Testis (tissue), 3 donors: ENCODE measurements around the gene SERHL2. TPM values are rescaled to one million over a fixed set of nuclear protein-coding genes. Genes with fewer than 3 reads are reported as not detected.

ENCODE experiments used
- DNase-seq: peaks from one replicate; pipeline ENCODE4 v3.0.0-alpha.2; 2019
- H3K27ac ChIP-seq, 2 donors: fragments of 200-600 bp; sonication (generic); one replicate each; pipeline ENCODE4 v1.5.1; 2019
- H3K27me3 ChIP-seq: fragments of 200-600 bp; sonication (generic); one replicate; pipeline ENCODE4 v1.5.1; 2019
- H3K36me3 ChIP-seq: fragments of 200-600 bp; sonication (generic); one replicate; pipeline ENCODE4 v1.5.1; 2017; ENCODE audit warnings: low read depth; ENCODE audit errors: missing control alignments
- H3K4me1 ChIP-seq: fragments of 200-600 bp; sonication (generic); one replicate; pipeline ENCODE4 v1.5.1; 2019
- H3K4me3 ChIP-seq, 2 donors: fragments of 200-600 bp; sonication (generic); one replicate each; pipeline ENCODE4 v1.5.1; 2017 to 2019
- H3K9me3 ChIP-seq: fragments of 200-600 bp; sonication (generic); one replicate; pipeline ENCODE4 v1.5.1; 2017
- POLR2A ChIP-seq: fragments of 450-650 bp; IDR thresholded peaks from one replicate; pipeline ENCODE4 v1.6.1; 2017; ENCODE audit warnings: antibody characterized with exemption, mild to moderate bottlenecking, moderate library complexity
- WGBS, 2 donors: methylation state at CpG; one replicate each; pipeline ENCODE4 v1.1.5; 2018; 5-methylcytosine and 5-hydroxymethylcytosine counted together
- intact Hi-C: fragments of 100-400 bp; cut with DNase I; formaldehyde crosslinking; loops from one replicate; pipeline ENCODE4 v1.15.1; 2023; ENCODE audit warnings: low total_unique reads
- polyA plus RNA-seq: library from polyadenylated mRNA; stranded (reverse); fragments of 350-450 nt; fragmentation: Illumina TruSeq; extraction: RNeasy Lipid Tissue Mini Kit (QIAGEN cat#74804); gene quantifications from one replicate; pipeline ENCODE4 v1.2.3, GENCODE V29; 2014; ENCODE audit warnings: low read depth, low replicate concordance; ENCODE audit not compliant: insufficient read depth
- total RNA-seq, 2 donors: library from RNA; depleted of rRNA; stranded (reverse); fragments of >200 nt; gene quantifications; one replicate each; pipeline ENCODE4 v1.2.3, GENCODE V29; 2016
- TF ChIP-seq, protein P1 (sequence below), 3 experiments: fragments of 450-650 bp in 2 of 3; fragments of 200-600 bp in 1 of 3; sonication (generic) in 1 of 3; IDR thresholded peaks; one replicate each; pipeline ENCODE4 v1.5.1; 2016 to 2019; ENCODE audit warnings: antibody characterized with exemption in 3 of 3, mild to moderate bottlenecking in 2 of 3, moderate library complexity in 1 of 3

Gene SERHL2
- total and polyA plus RNA-seq, 3 donors from 2014 or later: 6.9 to 11.3 (median 8.8) TPM

DNA sequence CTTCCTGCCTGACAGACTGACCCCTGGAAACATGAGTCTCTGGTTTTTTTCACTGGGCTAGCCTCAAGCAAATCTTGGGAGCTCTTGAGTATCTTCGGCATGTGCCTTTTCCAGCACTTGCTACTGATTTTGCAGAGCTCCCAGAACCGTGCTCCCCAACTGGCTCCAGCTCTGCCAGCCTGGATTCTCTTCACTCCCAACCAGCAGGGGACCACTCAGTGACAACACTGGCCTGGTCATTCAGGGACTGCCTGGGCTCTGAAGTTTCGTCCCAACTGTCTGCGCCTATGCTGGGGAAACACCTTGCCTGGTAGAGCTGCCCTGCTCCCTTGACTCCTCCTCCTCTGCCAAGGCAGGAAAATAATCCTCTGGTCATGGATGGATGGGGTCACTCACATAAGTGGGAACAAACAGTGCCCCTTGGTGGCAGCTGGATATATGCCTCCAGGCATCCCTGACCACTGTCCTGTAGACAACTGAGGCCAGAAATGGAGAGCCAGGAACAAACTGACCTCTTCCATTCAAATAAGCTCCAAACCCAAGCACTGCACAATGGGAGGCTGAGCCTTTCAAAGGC lies 30.7 kb downstream of the SERHL2 start:
- intact Hi-C loops: no loop called here
- TF ChIP-seq POLR2A: no peak
- TF ChIP-seq, protein P1, sequence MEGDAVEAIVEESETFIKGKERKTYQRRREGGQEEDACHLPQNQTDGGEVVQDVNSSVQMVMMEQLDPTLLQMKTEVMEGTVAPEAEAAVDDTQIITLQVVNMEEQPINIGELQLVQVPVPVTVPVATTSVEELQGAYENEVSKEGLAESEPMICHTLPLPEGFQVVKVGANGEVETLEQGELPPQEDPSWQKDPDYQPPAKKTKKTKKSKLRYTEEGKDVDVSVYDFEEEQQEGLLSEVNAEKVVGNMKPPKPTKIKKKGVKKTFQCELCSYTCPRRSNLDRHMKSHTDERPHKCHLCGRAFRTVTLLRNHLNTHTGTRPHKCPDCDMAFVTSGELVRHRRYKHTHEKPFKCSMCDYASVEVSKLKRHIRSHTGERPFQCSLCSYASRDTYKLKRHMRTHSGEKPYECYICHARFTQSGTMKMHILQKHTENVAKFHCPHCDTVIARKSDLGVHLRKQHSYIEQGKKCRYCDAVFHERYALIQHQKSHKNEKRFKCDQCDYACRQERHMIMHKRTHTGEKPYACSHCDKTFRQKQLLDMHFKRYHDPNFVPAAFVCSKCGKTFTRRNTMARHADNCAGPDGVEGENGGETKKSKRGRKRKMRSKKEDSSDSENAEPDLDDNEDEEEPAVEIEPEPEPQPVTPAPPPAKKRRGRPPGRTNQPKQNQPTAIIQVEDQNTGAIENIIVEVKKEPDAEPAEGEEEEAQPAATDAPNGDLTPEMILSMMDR (IDR thresholded peaks at IDR 0.05): no peak
- H3K27me3 ChIP-seq: no peaks in the 10 kb centered on the region
- no peaks in the 10 kb centered on the region for H3K36me3 ChIP-seq
- H3K27ac ChIP-seq: no peak overlapping the region
- H3K4me1 ChIP-seq: peaks cover 7% of the 10 kb centered on the region
- H3K4me3 ChIP-seq: no peak overlapping the region
- H3K9me3 ChIP-seq: no peaks in the 10 kb centered on the region
- DNase-seq: no peak
- WGBS, 2 donors: 90 to 96% methylated on average over 2 to 4 of the region's 4 CpGs

DNA sequence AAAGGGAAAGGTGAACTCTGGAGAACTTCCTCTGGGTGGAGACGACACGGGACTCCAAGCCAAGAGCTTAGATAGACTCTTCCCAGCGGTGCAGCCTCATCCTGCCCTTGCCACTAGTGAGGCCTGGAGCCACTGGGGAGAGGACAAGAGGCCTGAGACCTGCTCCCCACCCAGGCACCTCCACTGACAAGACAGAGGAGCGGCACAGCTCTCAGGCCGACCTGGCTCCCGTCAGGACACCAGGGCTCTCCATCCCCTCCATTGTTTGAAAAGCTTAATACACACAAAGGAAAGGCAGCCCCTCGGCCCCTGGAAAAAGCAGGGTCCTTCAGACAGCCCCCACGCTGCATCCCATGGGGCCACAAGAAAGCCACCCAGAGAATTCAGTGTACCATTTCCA lies 31.3 kb downstream of the SERHL2 start:
- Histone ChIP-seq H3K9me3 (no peaks in the 10 kb centered on the region), H3K27ac (no peak overlapping the region), H3K36me3 (no peaks in the 10 kb centered on the region), H3K4me3 (no peak overlapping the region), H3K27me3 (no peaks in the 10 kb centered on the region), H3K4me1 (peaks cover 7% of the 10 kb centered on the region)
- intact Hi-C loops: no loop called here
- no peak for DNase-seq
- TF ChIP-seq, protein P1 (IDR thresholded peaks at IDR 0.05): no peak
- no peak for TF ChIP-seq POLR2A
- WGBS, 2 donors: 78 to 89% methylated on average over 6 to 8 of the region's 8 CpGs

DNA sequence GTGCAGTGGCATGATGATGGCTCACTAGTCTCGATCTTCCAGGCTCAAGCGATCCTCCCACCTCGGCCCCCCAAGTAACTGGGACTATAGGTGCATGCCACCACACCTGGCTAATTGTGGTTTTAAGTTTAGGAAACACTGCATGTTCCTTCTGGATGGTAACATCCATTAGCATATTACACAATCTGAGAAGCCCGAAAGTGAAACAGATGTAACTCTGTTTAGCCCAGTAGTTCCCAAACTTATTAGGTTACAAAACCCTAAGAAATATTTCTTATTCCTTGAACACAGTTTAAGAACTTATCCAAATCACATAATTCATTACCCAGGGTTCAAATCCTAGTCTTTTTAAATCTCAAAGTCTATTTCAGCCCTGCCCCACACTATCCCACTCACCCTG lies 32.6 kb downstream of the SERHL2 start:
- WGBS, 2 donors: 88% methylated on average over 4 of the region's 4 CpGs
- Histone ChIP-seq H3K27me3 (no peaks in the 10 kb centered on the region), H3K27ac (no peak overlapping the region), H3K4me3 (no peak overlapping the region), H3K9me3 (no peaks in the 10 kb centered on the region), H3K36me3 (no peaks in the 10 kb centered on the region), H3K4me1 (peaks cover 4% of the 10 kb centered on the region)
- intact Hi-C loops: no loop called here
- TF ChIP-seq POLR2A: no peak
- TF ChIP-seq, protein P1 (IDR thresholded peaks at IDR 0.05): no peak
- DNase-seq: no peak

DNA sequence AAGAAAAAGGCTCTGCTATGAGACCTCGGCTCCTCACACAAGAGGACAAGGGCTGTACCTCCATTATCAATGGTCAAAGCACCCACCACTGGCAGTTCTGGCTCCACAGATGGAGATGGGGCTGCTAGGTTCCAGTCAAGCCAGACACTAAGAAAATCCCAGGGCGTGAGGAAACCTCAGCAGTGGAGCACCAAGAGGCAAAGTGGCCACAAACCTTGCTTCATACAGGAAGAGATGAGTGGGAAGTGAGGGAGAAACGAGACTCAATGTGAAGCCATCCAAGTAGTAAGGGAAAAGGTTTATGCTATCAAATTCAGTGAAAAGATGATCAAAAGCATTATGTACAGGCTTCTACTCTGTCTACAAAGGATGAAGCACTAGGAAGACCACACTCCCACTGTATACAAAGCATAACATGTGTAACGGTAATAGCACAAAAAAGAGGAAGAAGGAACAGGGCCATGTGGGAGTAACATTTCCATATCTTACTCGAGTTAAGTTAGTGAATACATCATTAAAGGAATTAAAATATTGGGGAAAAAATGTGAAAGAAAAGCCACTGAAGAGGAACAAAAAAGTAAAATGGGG lies 33.9 kb downstream of the SERHL2 start:
- H3K9me3 ChIP-seq: no peaks in the 10 kb centered on the region
- intact Hi-C loops: no loop called here
- DNase-seq: no peak
- H3K27me3 ChIP-seq: no peaks in the 10 kb centered on the region
- no peak for TF ChIP-seq POLR2A
- TF ChIP-seq, protein P1 (IDR thresholded peaks at IDR 0.05): no peak
- no peak overlapping the region for H3K27ac ChIP-seq
- 81 to 83% methylated on average over 5 of the region's 5 CpGs for WGBS, 2 donors
- no peaks in the 10 kb centered on the region for H3K4me1 ChIP-seq
- H3K4me3 ChIP-seq: no peak overlapping the region
- H3K36me3 ChIP-seq: no peaks in the 10 kb centered on the region

DNA sequence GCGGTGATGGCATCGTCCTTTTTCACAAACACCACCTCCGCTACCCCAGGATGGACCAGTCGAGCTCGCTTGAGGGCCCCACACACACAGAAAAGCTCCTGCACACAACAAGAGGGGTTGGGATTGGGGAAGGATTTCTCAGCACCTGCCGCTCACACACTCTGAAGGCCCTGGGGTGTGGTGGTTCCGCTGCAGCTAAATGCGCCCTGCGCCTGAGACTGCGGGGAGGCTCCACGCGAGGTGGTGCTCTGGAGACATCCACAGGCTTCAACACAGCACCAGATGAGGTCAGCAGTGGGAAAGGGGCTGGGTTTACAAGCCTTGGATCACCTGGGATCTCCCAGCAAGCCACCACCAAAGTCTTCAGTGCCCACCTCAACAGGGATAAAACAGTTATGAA lies 38.2 kb downstream of the SERHL2 start:
- Histone ChIP-seq H3K9me3 (no peaks in the 10 kb centered on the region), H3K4me1 (no peaks in the 10 kb centered on the region), H3K27me3 (no peaks in the 10 kb centered on the region), H3K27ac (no peak overlapping the region), H3K4me3 (no peak overlapping the region), H3K36me3 (no peaks in the 10 kb centered on the region)
- no peak for DNase-seq
- TF ChIP-seq POLR2A: no peak
- intact Hi-C loops: no loop called here
- 94 to 97% methylated on average over 9 to 12 of the region's 12 CpGs for WGBS, 2 donors
